ENCODE measurements around the gene RBKS. TPM values are rescaled to one million over a fixed set of nuclear protein-coding genes. Genes with fewer than 3 reads are reported as not detected.

RBKS gene
- total RNA-seq, 1 donor from 2014 or later = 1.6 TPM

DNA sequence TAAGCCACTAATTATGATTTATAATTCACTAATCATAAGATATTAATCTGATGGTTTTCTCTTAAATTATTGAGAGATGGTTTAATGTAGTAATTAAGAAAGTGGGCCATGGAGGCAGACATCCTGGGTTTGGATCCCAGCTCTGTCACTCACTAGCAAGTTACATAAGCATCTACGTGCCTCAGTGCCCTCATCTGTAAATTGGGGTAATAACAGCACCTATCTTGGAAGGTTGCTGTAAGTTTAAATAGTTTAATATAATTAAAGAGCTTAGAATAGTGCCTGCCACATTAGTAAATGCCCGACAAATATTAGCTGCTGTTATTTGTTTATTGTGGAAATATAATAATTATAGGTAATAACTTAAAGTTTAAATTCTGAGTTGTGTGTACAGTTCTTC lies 31.2 kb upstream of the RBKS start:
- no peaks in the 10 kb centered on the region for H3K79me2 ChIP-seq (ENCODE audit: insufficient read depth, low read length)
- peaks cover 2% of the 10 kb centered on the region for H3K9me3 Mint-ChIP-seq (ENCODE audit: unreplicated experiment)
- no peak overlapping the region for H3K27ac ChIP-seq (ENCODE audit: low read depth, low read length)
- no peak overlapping the region for H3K4me2 ChIP-seq (ENCODE audit: low read length)
- peaks cover 2% of the 10 kb centered on the region for H3K27me3 Mint-ChIP-seq (ENCODE audit: low read depth, unreplicated experiment)
- H3K36me3 ChIP-seq (ENCODE audit: insufficient read depth, low read length) = no peaks in the 10 kb centered on the region
- no peak overlapping the region for H3K4me3 ChIP-seq (ENCODE audit: insufficient read depth, low read depth, low read length)
- TF ChIP-seq CTCF (IDR thresholded peaks at IDR 0.05; ENCODE audit: insufficient read depth, low read depth, low read length) (no peak), EZH2 (IDR thresholded peaks at IDR 0.05; ENCODE audit: insufficient read depth, low read length) (no peak)
- no peaks in the 10 kb centered on the region for H3K27me3 ChIP-seq (ENCODE audit: insufficient read depth, low read length)
- DNase-seq (ENCODE audit: low read depth) (no peak), FAIRE-seq (no peak)
- peaks cover 9% of the 10 kb centered on the region for H3K36me3 Mint-ChIP-seq (ENCODE audit: low read depth, unreplicated experiment)
- no peak overlapping the region for H3K9ac ChIP-seq (ENCODE audit: low read length)
- no peak overlapping the region for H3K27ac Mint-ChIP-seq (ENCODE audit: unreplicated experiment)
- no peaks in the 10 kb centered on the region for H4K20me1 ChIP-seq (ENCODE audit: insufficient read depth, low read length)
- H3K4me3 Mint-ChIP-seq (ENCODE audit: unreplicated experiment) = no peak overlapping the region
- H3K4me1 ChIP-seq (ENCODE audit: insufficient read depth, low read length) = no peaks in the 10 kb centered on the region
- H2AFZ ChIP-seq (ENCODE audit: low read depth, low read length) = no peak overlapping the region
- H3K9me3 ChIP-seq (ENCODE audit: insufficient read depth, low read depth, low read length) = no peaks in the 10 kb centered on the region
- H3K4me1 Mint-ChIP-seq (ENCODE audit: low read depth, unreplicated experiment) = peaks cover 3% of the 10 kb centered on the region

DNA sequence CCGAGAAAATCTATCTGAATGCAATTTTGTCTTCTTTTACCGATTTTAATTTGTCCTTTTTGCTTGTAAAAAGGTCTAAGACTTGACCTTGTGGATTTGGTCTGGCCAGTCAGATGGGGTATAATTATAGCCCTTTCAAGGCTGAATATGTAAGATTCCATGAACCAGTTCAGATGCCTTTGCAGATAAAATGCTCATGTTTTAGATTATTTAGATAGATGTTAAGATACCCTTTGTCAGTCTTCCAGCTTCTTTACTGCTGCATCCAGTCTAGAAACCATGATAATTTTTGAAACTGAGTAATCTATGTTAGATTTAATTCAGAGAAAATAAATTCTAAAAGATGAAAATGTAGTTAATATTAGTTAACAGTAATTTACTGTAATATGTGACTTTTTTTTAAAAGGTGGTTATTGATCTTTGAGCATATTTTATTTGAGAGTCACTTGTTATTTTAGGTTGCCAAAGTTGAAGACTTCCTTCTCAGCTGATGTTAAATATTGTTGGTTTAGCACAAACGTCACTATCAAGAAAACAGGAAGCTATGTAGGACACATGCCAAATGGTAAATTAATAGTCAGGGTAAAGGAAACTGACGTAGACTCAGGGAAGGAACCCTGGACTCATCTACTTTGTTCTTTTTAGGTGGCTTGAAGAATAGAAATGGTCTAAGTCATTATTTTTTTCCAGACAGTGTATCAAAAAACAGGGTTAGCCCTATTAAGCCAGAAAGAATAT lies 30.1 kb upstream of the RBKS start:
- H4K20me1 ChIP-seq (ENCODE audit: insufficient read depth, low read length) = no peaks in the 10 kb centered on the region
- no peaks in the 10 kb centered on the region for H3K4me1 Mint-ChIP-seq (ENCODE audit: low read depth, unreplicated experiment)
- H3K36me3 Mint-ChIP-seq (ENCODE audit: low read depth, unreplicated experiment) = peaks cover 6% of the 10 kb centered on the region
- TF ChIP-seq EZH2 (IDR thresholded peaks at IDR 0.05; ENCODE audit: insufficient read depth, low read length) = no peak
- TF ChIP-seq CTCF (IDR thresholded peaks at IDR 0.05; ENCODE audit: insufficient read depth, low read depth, low read length) = no peak
- H3K4me2 ChIP-seq (ENCODE audit: low read length) = no peak overlapping the region
- H2AFZ ChIP-seq (ENCODE audit: low read depth, low read length) = no peak overlapping the region
- no peaks in the 10 kb centered on the region for H3K9me3 ChIP-seq (ENCODE audit: insufficient read depth, low read depth, low read length)
- H3K27ac ChIP-seq (ENCODE audit: low read depth, low read length) = no peak overlapping the region
- no peak overlapping the region for H3K4me3 ChIP-seq (ENCODE audit: insufficient read depth, low read depth, low read length)
- DNase-seq (ENCODE audit: low read depth) (peak; percentile 68), FAIRE-seq (peak; percentile 56)
- H3K4me3 Mint-ChIP-seq (ENCODE audit: unreplicated experiment) = no peak overlapping the region
- no peak overlapping the region for H3K27ac Mint-ChIP-seq (ENCODE audit: unreplicated experiment)
- H3K27me3 Mint-ChIP-seq (ENCODE audit: low read depth, unreplicated experiment) = peaks cover 2% of the 10 kb centered on the region
- H3K4me1 ChIP-seq (ENCODE audit: insufficient read depth, low read length) = no peaks in the 10 kb centered on the region
- no peaks in the 10 kb centered on the region for H3K36me3 ChIP-seq (ENCODE audit: insufficient read depth, low read length)
- no peaks in the 10 kb centered on the region for H3K9me3 Mint-ChIP-seq (ENCODE audit: unreplicated experiment)
- no peaks in the 10 kb centered on the region for H3K79me2 ChIP-seq (ENCODE audit: insufficient read depth, low read length)
- no peaks in the 10 kb centered on the region for H3K27me3 ChIP-seq (ENCODE audit: insufficient read depth, low read length)
- no peak overlapping the region for H3K9ac ChIP-seq (ENCODE audit: low read length)

GRCh38 chr2:27916293-27916995 lies 26.3 kb upstream of the RBKS start:
- H3K9me3 Mint-ChIP-seq (ENCODE audit: unreplicated experiment) = no peaks in the 10 kb centered on the region
- H3K27ac ChIP-seq (ENCODE audit: low read depth, low read length) = no peak overlapping the region
- H3K36me3 ChIP-seq (ENCODE audit: insufficient read depth, low read length) = no peaks in the 10 kb centered on the region
- H3K4me3 ChIP-seq (ENCODE audit: insufficient read depth, low read depth, low read length) = no peak overlapping the region
- H4K20me1 ChIP-seq (ENCODE audit: insufficient read depth, low read length) = no peaks in the 10 kb centered on the region
- DNase-seq (ENCODE audit: low read depth) = no peak
- H3K79me2 ChIP-seq (ENCODE audit: insufficient read depth, low read length) = no peaks in the 10 kb centered on the region
- no peak for TF ChIP-seq CTCF (IDR thresholded peaks at IDR 0.05; ENCODE audit: insufficient read depth, low read depth, low read length)
- TF ChIP-seq EZH2 (IDR thresholded peaks at IDR 0.05; ENCODE audit: insufficient read depth, low read length) = no peak
- no peaks in the 10 kb centered on the region for H3K27me3 Mint-ChIP-seq (ENCODE audit: low read depth, unreplicated experiment)
- H3K27ac Mint-ChIP-seq (ENCODE audit: unreplicated experiment) = no peak overlapping the region
- no peak overlapping the region for H3K9ac ChIP-seq (ENCODE audit: low read length)
- H2AFZ ChIP-seq (ENCODE audit: low read depth, low read length) = no peak overlapping the region
- H3K4me1 Mint-ChIP-seq (ENCODE audit: low read depth, unreplicated experiment) = no peaks in the 10 kb centered on the region
- H3K36me3 Mint-ChIP-seq (ENCODE audit: low read depth, unreplicated experiment) = peaks cover 4% of the 10 kb centered on the region
- no peak overlapping the region for H3K4me3 Mint-ChIP-seq (ENCODE audit: unreplicated experiment)
- FAIRE-seq = no peak
- no peaks in the 10 kb centered on the region for H3K27me3 ChIP-seq (ENCODE audit: insufficient read depth, low read length)
- H3K9me3 ChIP-seq (ENCODE audit: insufficient read depth, low read depth, low read length) = no peaks in the 10 kb centered on the region
- no peaks in the 10 kb centered on the region for H3K4me1 ChIP-seq (ENCODE audit: insufficient read depth, low read length)
- no peak overlapping the region for H3K4me2 ChIP-seq (ENCODE audit: low read length)

All from astrocyte (in vitro differentiated cells and primary cell).